CD14-positive monocyte (primary cell): ENCODE data around the gene SRPK1. TPM values are rescaled to one million over a fixed set of nuclear protein-coding genes. Genes with fewer than 3 reads are reported as not detected.

Source experiments
- DNase-seq, 3 donors: peaks; one replicate each; pipeline ENCODE4 v3.0.0-alpha.2; 2011 to 2022
- H2AFZ ChIP-seq: 2 replicates; pipeline ENCODE4 v1.6.0; 2012; ENCODE audit warnings: mild to moderate bottlenecking, low read depth, low read length, inconsistent platforms; ENCODE audit not compliant: insufficient read depth, poor library complexity, severe bottlenecking
- H3K27ac ChIP-seq, 2 donors: 1 replicate in 1 of 2; 2 replicates in 1 of 2; pipeline ENCODE4 v1.5.1; 2012 to 2013; ENCODE audit warnings: low read length in 2 of 2, control low read depth in 1 of 2, inconsistent platforms in 1 of 2, low read depth in 1 of 2, mild to moderate bottlenecking in 1 of 2
- H3K27me3 ChIP-seq, 2 donors: one replicate each; pipeline versions ENCODE4 v1.6.0 to v1.6.1; 2011 to 2013; ENCODE audit warnings: low read length in 2 of 2; ENCODE audit not compliant: control insufficient read depth in 2 of 2, insufficient read depth in 2 of 2
- H3K36me3 ChIP-seq, 2 donors: replicated peaks in 1 of 2; 1 replicate in 1 of 2; 2 replicates in 1 of 2; pipeline versions ENCODE4 v1.5.1 to v1.6.1; 2012 to 2013; ENCODE audit warnings: low read length in 2 of 2, control low read depth in 1 of 2, inconsistent platforms in 1 of 2, mild to moderate bottlenecking in 1 of 2; ENCODE audit not compliant: insufficient read depth in 2 of 2, control insufficient read depth in 1 of 2
- H3K4me1 ChIP-seq, 2 donors: 1 replicate in 1 of 2; 2 replicates in 1 of 2; pipeline versions ENCODE4 v1.5.1 to v1.6.1; 2012 to 2013; ENCODE audit warnings: low read length in 2 of 2, control low read depth in 1 of 2, inconsistent platforms in 1 of 2, mild to moderate bottlenecking in 1 of 2, moderate library complexity in 1 of 2; ENCODE audit not compliant: insufficient read depth in 2 of 2, control insufficient read depth in 1 of 2
- H3K4me2 ChIP-seq: replicated peaks from 2 replicates; pipeline ENCODE3; 2012; ENCODE audit warnings: low read length, moderate library complexity, mild to moderate bottlenecking; ENCODE audit not compliant: poor library complexity, severe bottlenecking; ENCODE audit errors: extremely low read depth
- H3K4me3 ChIP-seq, 3 experiments: fragments of 200-600 bp in 1 of 3; sonication (generic) in 1 of 3; replicated peaks in 1 of 3; 1 replicate in 2 of 3; 2 replicates in 1 of 3; pipeline ENCODE4 v1.5.1; 2011 to 2013; ENCODE audit warnings: low read length in 3 of 3, mild to moderate bottlenecking in 3 of 3, control low read depth in 2 of 3, low read depth in 2 of 3, inconsistent platforms in 1 of 3, moderate library complexity in 1 of 3
- H3K79me2 ChIP-seq: 2 replicates; pipeline ENCODE4 v1.6.0; 2012; ENCODE audit warnings: mild to moderate bottlenecking, control low read depth, inconsistent platforms, low read length, moderate library complexity; ENCODE audit not compliant: insufficient read depth
- H3K9ac ChIP-seq: 2 replicates; pipeline ENCODE4 v1.6.0; 2017; ENCODE audit warnings: low read length, mild to moderate bottlenecking; ENCODE audit not compliant: insufficient read depth, poor library complexity, severe bottlenecking
- H3K9me3 ChIP-seq, 2 donors: replicated peaks in 1 of 2; 1 replicate in 1 of 2; 2 replicates in 1 of 2; pipeline versions ENCODE4 v1.5.1 to v1.6.1; 2012 to 2013; ENCODE audit warnings: low read length in 2 of 2, control low read depth in 1 of 2; ENCODE audit not compliant: control insufficient read depth in 1 of 2, insufficient read depth in 1 of 2
- H4K20me1 ChIP-seq: 2 replicates; pipeline ENCODE4 v1.6.0; 2012; ENCODE audit warnings: mild to moderate bottlenecking, low read length, control low read depth, moderate library complexity; ENCODE audit not compliant: insufficient read depth
- H3K27ac Mint-ChIP-seq, 7 donors: one replicate each; pipeline ENCODE4 v1.8.0; 2020; ENCODE audit warnings: mild to moderate bottlenecking in 7 of 7, mixed read lengths in 7 of 7, moderate library complexity in 6 of 7, inconsistent platforms in 2 of 7
- H3K27me3 Mint-ChIP-seq, 3 donors: one replicate each; pipeline ENCODE4 v1.8.0; 2021 to 2022; ENCODE audit warnings: low read depth in 3 of 3, mild to moderate bottlenecking in 3 of 3, mixed read lengths in 3 of 3, moderate library complexity in 3 of 3, inconsistent platforms in 1 of 3
- H3K36me3 Mint-ChIP-seq, 2 donors: one replicate each; pipeline ENCODE4 v1.8.0; 2020; ENCODE audit warnings: mixed read lengths in 2 of 2, inconsistent platforms in 1 of 2, mild to moderate bottlenecking in 1 of 2
- H3K4me1 Mint-ChIP-seq: one replicate; pipeline ENCODE4 v1.8.0; 2020; ENCODE audit warnings: mild to moderate bottlenecking, mixed read lengths
- H3K4me3 Mint-ChIP-seq, 2 donors: one replicate each; pipeline ENCODE4 v1.8.0; 2020; ENCODE audit warnings: mild to moderate bottlenecking in 2 of 2, mixed read lengths in 2 of 2, moderate library complexity in 1 of 2
- H3K9me3 Mint-ChIP-seq, 7 donors: one replicate each; pipeline ENCODE4 v1.8.0; 2020 to 2022; ENCODE audit warnings: mixed read lengths in 7 of 7, mild to moderate bottlenecking in 6 of 7, moderate library complexity in 6 of 7, inconsistent platforms in 2 of 7
- WGBS: methylation state at CpG from one replicate; pipeline ENCODE4 v1.1.5; 2013; ENCODE audit warnings: missing lambda C conversion rate; ENCODE audit not compliant: insufficient coverage; 5-methylcytosine and 5-hydroxymethylcytosine counted together
- intact Hi-C, 2 donors: fragments of 100-400 bp; cut with micrococcal nuclease; formaldehyde crosslinking; loops; one replicate each; pipeline versions ENCODE4 v1.15.0 to v1.15.1; 2023
- polyA plus RNA-seq, 3 donors: library from polyadenylated mRNA; depleted of rRNA in 1 of 3; unstranded in 2 of 3; stranded (reverse) in 1 of 3; fragments of 300-500 nt in 2 of 3; fragments of >200 nt in 1 of 3; fragmentation: Illumina TruSeq in 2 of 3; gene quantifications; 1 replicate in 2 of 3; 2 replicates in 1 of 3; pipeline ENCODE4 v1.2.3, GENCODE V29; 2012 to 2021
- TF ChIP-seq, protein P1 (sequence below): fragments of 200-600 bp; IDR thresholded peaks from one replicate; pipeline ENCODE4 v1.8.0; 2022; ENCODE audit warnings: antibody characterized with exemption, mild to moderate bottlenecking

SRPK1 gene
- polyA plus RNA-seq, 3 donors = 7.2 to 24.8 (median 20.5) TPM

DNA sequence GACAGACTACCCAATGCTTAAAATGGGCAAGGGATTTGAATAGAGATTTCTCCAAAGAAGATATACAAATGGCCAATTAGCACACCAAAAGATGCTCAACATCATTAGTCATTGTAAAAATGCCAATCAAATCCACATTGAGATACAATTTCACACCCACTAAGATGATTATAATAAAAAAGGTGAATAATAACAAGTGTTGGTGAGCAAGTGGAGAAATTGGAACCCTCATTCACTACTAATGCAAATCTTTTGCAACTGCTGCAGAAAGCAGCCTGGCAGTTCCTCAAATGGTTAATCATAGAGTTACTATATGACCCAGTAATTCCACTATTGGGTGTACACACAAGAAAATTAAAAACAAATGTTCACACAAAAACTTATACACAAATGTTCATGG lies 103.4 kb downstream of the SRPK1 start:
- Histone ChIP-seq H3K4me3 (no peak overlapping the region), H3K9me3 (peaks cover 7 to 9% of the 10 kb centered on the region in 2 donors), H3K27ac (no peak overlapping the region), H3K9ac (no peak overlapping the region), H3K36me3 (no peaks in the 10 kb centered on the region), H3K27me3 (no peaks in the 10 kb centered on the region), H4K20me1 (no peaks in the 10 kb centered on the region), H2AFZ (no peak overlapping the region), H3K4me2 (no peak overlapping the region), H3K79me2 (no peaks in the 10 kb centered on the region), H3K4me1 (no peaks in the 10 kb centered on the region)
- Mint-ChIP-seq H3K4me3 (no peak overlapping the region), H3K9me3 (peaks cover 0 to 25% (median 18%) of the 10 kb centered on the region in 7 donors), H3K27ac (no peak overlapping the region), H3K36me3 (no peaks in the 10 kb centered on the region), H3K27me3 (peaks cover 7 to 13% (median 10%) of the 10 kb centered on the region in 3 donors), H3K4me1 (no peaks in the 10 kb centered on the region)
- TF ChIP-seq, protein P1, sequence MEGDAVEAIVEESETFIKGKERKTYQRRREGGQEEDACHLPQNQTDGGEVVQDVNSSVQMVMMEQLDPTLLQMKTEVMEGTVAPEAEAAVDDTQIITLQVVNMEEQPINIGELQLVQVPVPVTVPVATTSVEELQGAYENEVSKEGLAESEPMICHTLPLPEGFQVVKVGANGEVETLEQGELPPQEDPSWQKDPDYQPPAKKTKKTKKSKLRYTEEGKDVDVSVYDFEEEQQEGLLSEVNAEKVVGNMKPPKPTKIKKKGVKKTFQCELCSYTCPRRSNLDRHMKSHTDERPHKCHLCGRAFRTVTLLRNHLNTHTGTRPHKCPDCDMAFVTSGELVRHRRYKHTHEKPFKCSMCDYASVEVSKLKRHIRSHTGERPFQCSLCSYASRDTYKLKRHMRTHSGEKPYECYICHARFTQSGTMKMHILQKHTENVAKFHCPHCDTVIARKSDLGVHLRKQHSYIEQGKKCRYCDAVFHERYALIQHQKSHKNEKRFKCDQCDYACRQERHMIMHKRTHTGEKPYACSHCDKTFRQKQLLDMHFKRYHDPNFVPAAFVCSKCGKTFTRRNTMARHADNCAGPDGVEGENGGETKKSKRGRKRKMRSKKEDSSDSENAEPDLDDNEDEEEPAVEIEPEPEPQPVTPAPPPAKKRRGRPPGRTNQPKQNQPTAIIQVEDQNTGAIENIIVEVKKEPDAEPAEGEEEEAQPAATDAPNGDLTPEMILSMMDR = no peak
- intact Hi-C loops = no loop called here
- DNase-seq = no peak

GRCh38 chr6:35811699-35811995 lies 109.3 kb downstream of the SRPK1 start:
- no peak overlapping the region for H3K9ac ChIP-seq
- 72% methylated on average over 4 of the region's 6 CpGs for WGBS
- no peak overlapping the region for H2AFZ ChIP-seq
- no peak overlapping the region for H3K4me3 ChIP-seq
- H3K36me3 ChIP-seq = no peaks in the 10 kb centered on the region
- no peaks in the 10 kb centered on the region for H3K27me3 ChIP-seq
- TF ChIP-seq, protein P1 = no peak
- Mint-ChIP-seq H3K36me3 (no peaks in the 10 kb centered on the region), H3K4me1 (peaks cover 6% of the 10 kb centered on the region), H3K27ac (no peak overlapping the region), H3K27me3 (peaks cover 5 to 10% (median 6%) of the 10 kb centered on the region in 3 donors), H3K4me3 (no peak overlapping the region), H3K9me3 (peaks cover 0 to 15% (median 9%) of the 10 kb centered on the region in 7 donors)
- H3K79me2 ChIP-seq = no peaks in the 10 kb centered on the region
- H3K27ac ChIP-seq = no peak overlapping the region
- H3K4me1 ChIP-seq = peaks cover 4 to 7% of the 10 kb centered on the region in 2 donors
- no peak for DNase-seq
- no peaks in the 10 kb centered on the region for H4K20me1 ChIP-seq
- H3K9me3 ChIP-seq = peaks cover 0 to 4% of the 10 kb centered on the region in 2 donors
- no peak overlapping the region for H3K4me2 ChIP-seq
- intact Hi-C loops = no loop called here
